Cerebellar nuclear complex (tissue), 1 donor: ENCODE measurements around the gene ZMIZ1.

ENCODE experiments used
- DNase-seq, 2 experiments: peaks; one replicate each; lab custom pipeline; 2025; lab: John Stamatoyannopoulos, UW

Gene ZMIZ1

GRCh38 chr10:79119306-79119705 lies 50.5 kb downstream of the ZMIZ1 start:
- DNase-seq: no peak

GRCh38 chr10:79123547-79123963 lies 54.8 kb downstream of the ZMIZ1 start:
- no peak for DNase-seq

- no peak for DNase-seq
These were observed 55.3 kb downstream of the ZMIZ1 start for GRCh38 chr10:79124066-79124465.

- no peak for DNase-seq
These were observed 56.3 kb downstream of the ZMIZ1 start for GRCh38 chr10:79125092-79125491.

GRCh38 chr10:79126351-79127080 lies 57.8 kb downstream of the ZMIZ1 start:
- DNase-seq: no peak

GRCh38 chr10:79127151-79127961 lies 58.6 kb downstream of the ZMIZ1 start:
- DNase-seq: no peak

GRCh38 chr10:79128241-79128922 lies 59.6 kb downstream of the ZMIZ1 start:
- DNase-seq: no peak

GRCh38 chr10:79128923-79129305 lies 60.1 kb downstream of the ZMIZ1 start:
- no peak for DNase-seq

- no peak for DNase-seq
These were observed 60.7 kb downstream of the ZMIZ1 start for GRCh38 chr10:79129361-79129997.

- no peak for DNase-seq
These were observed 61.5 kb downstream of the ZMIZ1 start for GRCh38 chr10:79130255-79130654.

- no peak for DNase-seq
These were observed 62.1 kb downstream of the ZMIZ1 start for GRCh38 chr10:79130846-79131245.

- DNase-seq: no peak
These were observed 63.3 kb downstream of the ZMIZ1 start for GRCh38 chr10:79131836-79132631.

GRCh38 chr10:79132681-79133381 lies 64.1 kb downstream of the ZMIZ1 start:
- no peak for DNase-seq

- no peak for DNase-seq
These were observed 64.7 kb downstream of the ZMIZ1 start for GRCh38 chr10:79133416-79133815.

GRCh38 chr10:79135790-79136189 lies 67.0 kb downstream of the ZMIZ1 start:
- no peak for DNase-seq

- no peak for DNase-seq
These were observed 67.7 kb downstream of the ZMIZ1 start for GRCh38 chr10:79136236-79137005.

- DNase-seq: no peak
These were observed 68.6 kb downstream of the ZMIZ1 start for GRCh38 chr10:79137300-79137756.

- no peak for DNase-seq
These were observed 69.1 kb downstream of the ZMIZ1 start for GRCh38 chr10:79137826-79138225.

GRCh38 chr10:79138449-79139123 lies 69.8 kb downstream of the ZMIZ1 start:
- no peak for DNase-seq
